Subcutaneous adipose tissue (tissue), 4 donors: Measurements from ENCODE around the gene ATP1A4. TPM values are rescaled to one million over a fixed set of nuclear protein-coding genes. Genes with fewer than 3 reads are reported as not detected.

Experiments
- total RNA-seq, 4 donors: library from RNA; depleted of rRNA; stranded (reverse); fragments of >200 nt; gene quantifications; one replicate each; pipeline ENCODE4 v1.1.0, GENCODE V29; 2016
- TF ChIP-seq, protein P1 (sequence below): fragments of 450-650 bp; IDR thresholded peaks from one replicate; pipeline ENCODE4 v1.5.1; 2016; ENCODE audit warnings: low read depth, mild to moderate bottlenecking, control low read depth, antibody characterized with exemption, moderate library complexity

The ATP1A4 gene
- total RNA-seq, 4 donors from 2014 or later = 0.22 TPM; not detected in 3

DNA sequence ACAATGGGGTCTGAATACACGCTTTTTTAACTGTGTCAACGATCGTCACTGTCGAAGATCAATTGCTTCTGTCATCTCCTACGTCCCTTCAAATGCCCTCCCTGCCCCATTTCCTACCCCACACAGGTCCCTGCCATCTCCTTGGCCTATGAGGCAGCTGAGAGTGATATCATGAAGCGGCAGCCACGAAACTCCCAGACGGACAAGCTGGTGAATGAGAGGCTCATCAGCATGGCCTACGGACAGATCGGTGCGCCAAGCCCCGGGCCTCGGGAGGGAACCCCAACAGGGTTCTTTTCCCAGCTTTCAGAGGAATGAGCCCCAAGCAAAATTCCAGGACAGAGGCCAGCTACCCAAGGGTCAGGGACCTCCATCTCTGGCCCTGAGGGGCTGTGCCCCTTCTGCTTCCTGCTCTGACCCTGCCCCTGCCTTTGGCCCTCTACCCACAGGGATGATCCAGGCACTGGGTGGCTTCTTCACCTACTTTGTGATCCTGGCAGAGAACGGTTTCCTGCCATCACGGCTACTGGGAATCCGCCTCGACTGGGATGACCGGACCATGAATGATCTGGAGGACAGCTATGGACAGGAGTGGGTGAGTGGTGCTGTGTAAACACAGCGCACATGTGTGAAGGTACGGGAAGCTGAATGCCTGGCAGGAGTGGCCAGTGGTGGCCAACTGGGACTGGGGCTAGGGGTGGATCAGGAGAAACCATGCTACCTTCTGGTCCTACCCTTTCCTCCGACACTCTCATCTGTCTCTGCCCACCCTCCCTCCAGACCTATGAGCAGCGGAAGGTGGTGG, 15.1 kb upstream of the ATP1A4 start:
- TF ChIP-seq, protein P1, sequence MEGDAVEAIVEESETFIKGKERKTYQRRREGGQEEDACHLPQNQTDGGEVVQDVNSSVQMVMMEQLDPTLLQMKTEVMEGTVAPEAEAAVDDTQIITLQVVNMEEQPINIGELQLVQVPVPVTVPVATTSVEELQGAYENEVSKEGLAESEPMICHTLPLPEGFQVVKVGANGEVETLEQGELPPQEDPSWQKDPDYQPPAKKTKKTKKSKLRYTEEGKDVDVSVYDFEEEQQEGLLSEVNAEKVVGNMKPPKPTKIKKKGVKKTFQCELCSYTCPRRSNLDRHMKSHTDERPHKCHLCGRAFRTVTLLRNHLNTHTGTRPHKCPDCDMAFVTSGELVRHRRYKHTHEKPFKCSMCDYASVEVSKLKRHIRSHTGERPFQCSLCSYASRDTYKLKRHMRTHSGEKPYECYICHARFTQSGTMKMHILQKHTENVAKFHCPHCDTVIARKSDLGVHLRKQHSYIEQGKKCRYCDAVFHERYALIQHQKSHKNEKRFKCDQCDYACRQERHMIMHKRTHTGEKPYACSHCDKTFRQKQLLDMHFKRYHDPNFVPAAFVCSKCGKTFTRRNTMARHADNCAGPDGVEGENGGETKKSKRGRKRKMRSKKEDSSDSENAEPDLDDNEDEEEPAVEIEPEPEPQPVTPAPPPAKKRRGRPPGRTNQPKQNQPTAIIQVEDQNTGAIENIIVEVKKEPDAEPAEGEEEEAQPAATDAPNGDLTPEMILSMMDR = no peak

- TF ChIP-seq, protein P1 = no peak
These were observed 14.5 kb upstream of the ATP1A4 start for GRCh38 chr1:160136926-160137200.

GRCh38 chr1:160137216-160137862, 14.1 kb upstream of the ATP1A4 start:
- TF ChIP-seq, protein P1 = no peak

GRCh38 chr1:160139840-160140239, 11.6 kb upstream of the ATP1A4 start:
- TF ChIP-seq, protein P1 = no peak

- TF ChIP-seq, protein P1 = no peak
These were observed 7.7 kb upstream of the ATP1A4 start for GRCh38 chr1:160143695-160144094.

GRCh38 chr1:160144921-160145320, 6.5 kb upstream of the ATP1A4 start:
- TF ChIP-seq, protein P1 = no peak

- TF ChIP-seq, protein P1 = no peak
These were observed 5.3 kb upstream of the ATP1A4 start for GRCh38 chr1:160146107-160146506.
